Activated CD4-positive, alpha-beta T cell treated with anti-CD3 and anti-CD28 coated beads, Interleukin-2, amount 10 ng/mL, durations not matched to agents 24 days and 14 days (primary cell): ENCODE data around the gene RNF111. TPM values are rescaled to one million over a fixed set of nuclear protein-coding genes. Genes with fewer than 3 reads are reported as not detected.
"Not testable (repeated sequence)": the region's sequence is repeated elsewhere in the genome, so short reads cannot be mapped to it uniquely, and the experiment has no call there.

Experiments used
- DNase-seq: peaks from one replicate; pipeline ENCODE4 v3.0.0; 2022
- H3K27ac Mint-ChIP-seq: one replicate; pipeline ENCODE4 v1.8.0; 2022; ENCODE audit warnings: mild to moderate bottlenecking, mixed read lengths
- H3K27me3 Mint-ChIP-seq: one replicate; pipeline ENCODE4 v1.8.0; 2022; ENCODE audit warnings: mixed read lengths
- H3K36me3 Mint-ChIP-seq: one replicate; pipeline ENCODE4 v1.8.0; 2022; ENCODE audit warnings: low read depth, mild to moderate bottlenecking, mixed read lengths
- H3K4me1 Mint-ChIP-seq: one replicate; pipeline ENCODE4 v1.8.0; 2021; ENCODE audit warnings: mixed read lengths
- H3K4me3 Mint-ChIP-seq: one replicate; pipeline ENCODE4 v1.8.0; 2022; ENCODE audit warnings: mild to moderate bottlenecking, moderate library complexity, mixed read lengths
- H3K9me3 Mint-ChIP-seq: one replicate; pipeline ENCODE4 v1.8.0; 2021; ENCODE audit warnings: mixed read lengths
- intact Hi-C: fragments of 100-400 bp; cut with micrococcal nuclease; formaldehyde crosslinking; loops from one replicate; pipeline ENCODE4 v1.15.1; 2023
- total RNA-seq: library from RNA; stranded (reverse); gene quantifications from 2 replicates; pipeline ENCODE4 v1.2.3, GENCODE V29; 2022

Gene RNF111
- total RNA-seq, 1 donor from 2014 or later = 32.9 TPM

DNA sequence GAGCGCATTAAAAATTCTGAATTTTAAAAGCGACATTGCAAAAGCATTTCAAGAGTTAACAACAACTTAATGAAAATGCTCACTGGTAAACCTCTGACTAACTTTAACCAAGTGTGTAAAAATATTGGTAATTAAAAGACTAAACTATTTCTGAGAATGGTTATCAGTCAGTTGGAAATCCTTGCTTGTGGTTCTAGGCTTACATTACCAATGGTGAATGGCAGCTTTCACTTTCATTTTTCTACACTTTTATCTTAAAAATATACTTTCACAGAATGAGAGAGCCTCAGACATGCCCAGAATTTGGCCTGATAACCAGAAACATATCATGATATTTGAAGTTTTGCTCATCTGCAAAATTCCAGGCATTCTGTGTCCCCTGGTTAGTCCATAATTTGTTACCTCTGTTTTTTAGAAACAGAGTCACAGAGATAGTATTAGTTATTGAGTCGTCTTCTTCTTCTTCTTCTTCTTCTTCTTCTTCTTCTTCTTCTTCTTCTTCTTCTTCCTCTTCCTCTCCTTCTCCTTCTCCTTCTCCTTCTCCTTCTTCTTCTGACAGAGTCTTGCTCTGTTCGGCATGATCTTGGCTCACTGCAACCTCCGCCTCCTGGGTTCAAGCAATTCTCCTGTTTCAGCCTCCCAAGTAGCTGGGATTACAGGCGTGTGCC, 5.5 kb upstream of the RNF111 start:
- Mint-ChIP-seq H3K27ac (peak overlapping the region; percentile 51), H3K36me3 (no peaks in the 10 kb centered on the region), H3K4me3 (peak overlapping the region; percentile 69), H3K9me3 (no peaks in the 10 kb centered on the region), H3K4me1 (peaks cover 31% of the 10 kb centered on the region), H3K27me3 (peaks cover 15% of the 10 kb centered on the region)
- intact Hi-C loops = loop anchor here (1.0 to 10.0 kb wide), 4 partner anchors 155 to 511 kb away; no protein-coding TSS in a partner anchor
- DNase-seq = peak; percentile 68

DNA sequence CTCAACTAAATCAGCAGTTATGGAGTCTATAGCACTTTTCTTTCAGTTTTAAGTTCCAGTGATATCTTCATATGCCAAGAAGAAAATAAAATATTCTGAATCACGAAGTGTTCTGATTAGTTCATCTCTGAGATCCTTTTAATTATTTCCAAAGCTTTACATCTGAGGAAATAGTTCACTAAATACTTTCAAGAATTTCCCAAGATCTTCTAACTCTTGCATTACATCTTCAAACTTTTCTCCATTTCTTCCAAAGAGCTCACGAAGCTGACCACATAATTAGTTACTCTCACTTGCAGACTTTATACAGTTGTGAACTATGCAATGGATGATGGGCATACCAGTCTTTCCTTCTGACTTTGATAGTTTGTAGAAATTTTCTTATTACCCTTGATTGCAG, 4.2 kb upstream of the RNF111 start:
- H3K27ac Mint-ChIP-seq = no peak overlapping the region
- intact Hi-C loops = loop anchor here (5.0 to 10.0 kb wide), 2 partner anchors 154 to 262 kb away; no protein-coding TSS in a partner anchor
- DNase-seq = no peak
- no peaks in the 10 kb centered on the region for H3K9me3 Mint-ChIP-seq
- peaks cover 38% of the 10 kb centered on the region for H3K4me1 Mint-ChIP-seq
- H3K36me3 Mint-ChIP-seq = no peaks in the 10 kb centered on the region
- H3K27me3 Mint-ChIP-seq = peaks cover 15% of the 10 kb centered on the region
- no peak overlapping the region for H3K4me3 Mint-ChIP-seq

DNA sequence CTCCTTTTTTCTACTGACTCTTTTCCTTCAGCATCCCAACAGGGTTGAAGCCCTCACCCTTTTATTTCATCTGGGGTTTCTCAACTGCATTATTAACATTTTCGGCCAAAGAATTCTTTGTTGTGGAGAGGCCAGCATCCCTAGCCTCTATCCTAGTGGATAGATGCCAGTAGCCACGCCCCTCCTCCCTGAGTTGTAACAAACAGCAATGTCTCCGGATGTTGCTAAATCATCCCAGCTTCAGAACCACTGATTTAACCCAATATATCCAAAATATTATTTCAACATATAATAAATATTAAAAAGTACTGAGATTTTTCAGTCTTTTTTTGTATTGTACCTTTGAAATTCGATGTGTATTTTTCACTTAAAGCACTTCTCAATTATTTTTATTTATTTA, 2.0 kb upstream of the RNF111 start:
- Mint-ChIP-seq H3K9me3 (no peaks in the 10 kb centered on the region), H3K27ac (no peak overlapping the region), H3K4me3 (no peak overlapping the region), H3K36me3 (peaks cover 4% of the 10 kb centered on the region), H3K27me3 (peaks cover 15% of the 10 kb centered on the region), H3K4me1 (peaks cover 44% of the 10 kb centered on the region)
- DNase-seq = no peak
- intact Hi-C loops = loop anchor here (5.0 to 10.0 kb wide), 2 partner anchors 259 to 387 kb away; partner anchors contain the start of gene MYO1E

DNA sequence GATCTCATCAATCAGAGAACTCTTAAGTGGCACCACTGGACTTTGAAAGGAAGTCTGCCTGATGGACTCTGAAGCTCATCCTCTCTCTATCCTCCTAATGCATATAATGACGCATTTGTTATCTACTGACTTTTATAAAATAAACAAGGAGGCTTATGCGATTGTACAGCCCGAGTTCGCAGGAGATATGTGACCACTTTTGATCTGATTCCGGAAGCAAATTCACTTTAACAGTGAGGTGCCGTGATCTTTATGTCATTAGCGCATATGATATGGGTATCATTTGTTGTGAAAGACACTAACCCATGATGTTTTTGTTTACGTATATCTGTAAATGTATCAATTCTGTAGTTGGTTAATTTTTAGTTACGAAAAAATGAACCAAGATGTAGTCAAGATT, 427 bp upstream of the RNF111 start:
- H3K4me1 Mint-ChIP-seq = peaks cover 42% of the 10 kb centered on the region
- intact Hi-C loops = loop anchor here (1.0 to 10.0 kb wide), 5 partner anchors 8 to 385 kb away; partner anchors contain the start of genes CCNB2 and MYO1E
- H3K4me3 Mint-ChIP-seq = peak overlapping the region; percentile 93
- H3K36me3 Mint-ChIP-seq = peaks cover 14% of the 10 kb centered on the region
- peaks cover 15% of the 10 kb centered on the region for H3K27me3 Mint-ChIP-seq
- H3K9me3 Mint-ChIP-seq = no peaks in the 10 kb centered on the region
- peak; percentile 69 for DNase-seq
- peak overlapping the region; percentile 87 for H3K27ac Mint-ChIP-seq

DNA sequence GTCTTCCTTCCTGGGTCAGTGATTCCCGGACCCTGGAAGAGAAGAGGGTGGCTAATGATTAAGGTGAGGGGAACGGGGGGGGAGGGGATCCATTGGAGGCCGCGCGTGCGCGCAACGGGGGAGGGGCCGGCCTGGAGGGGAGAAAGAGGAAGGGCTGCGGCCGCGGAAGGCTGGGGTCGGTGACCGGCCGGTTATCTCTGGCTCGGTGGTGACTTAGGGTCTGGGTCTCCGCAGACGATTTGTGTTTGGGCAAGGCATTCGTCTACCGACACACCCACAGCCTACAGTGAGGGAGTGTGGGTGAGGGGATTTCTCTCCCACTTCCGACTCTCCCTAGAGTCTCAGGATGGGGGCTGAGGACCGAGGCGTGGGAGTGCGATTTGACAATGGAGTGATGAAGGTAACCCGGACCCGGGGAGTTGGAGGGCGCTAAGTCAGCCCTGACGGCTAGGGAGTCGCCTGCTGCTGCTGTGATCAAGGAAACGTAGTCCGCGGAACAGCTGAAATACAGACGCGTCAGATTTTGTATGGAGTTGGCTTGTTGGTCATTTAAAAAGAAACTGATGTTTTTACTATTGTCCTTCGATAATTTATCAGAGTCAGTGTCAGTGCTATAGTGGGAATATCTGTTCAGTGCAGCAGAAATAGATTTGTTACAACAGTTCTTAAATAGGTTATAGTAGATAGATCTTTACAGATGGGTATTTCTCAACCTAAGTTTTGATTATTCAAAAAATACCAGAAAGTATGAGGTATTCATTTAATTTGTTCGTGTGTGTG, 733 bp downstream of the RNF111 start:
- Mint-ChIP-seq H3K27ac (peak overlapping the region; percentile 87), H3K27me3 (peaks cover 15% of the 10 kb centered on the region), H3K36me3 (peaks cover 17% of the 10 kb centered on the region), H3K4me1 (peaks cover 41% of the 10 kb centered on the region), H3K9me3 (no peaks in the 10 kb centered on the region), H3K4me3 (peak overlapping the region; percentile 93)
- DNase-seq = peak; percentile 87
- intact Hi-C loops = loop anchor here (5.0 to 10.0 kb wide), 2 partner anchors 257 to 384 kb away; partner anchors contain the start of gene MYO1E

DNA sequence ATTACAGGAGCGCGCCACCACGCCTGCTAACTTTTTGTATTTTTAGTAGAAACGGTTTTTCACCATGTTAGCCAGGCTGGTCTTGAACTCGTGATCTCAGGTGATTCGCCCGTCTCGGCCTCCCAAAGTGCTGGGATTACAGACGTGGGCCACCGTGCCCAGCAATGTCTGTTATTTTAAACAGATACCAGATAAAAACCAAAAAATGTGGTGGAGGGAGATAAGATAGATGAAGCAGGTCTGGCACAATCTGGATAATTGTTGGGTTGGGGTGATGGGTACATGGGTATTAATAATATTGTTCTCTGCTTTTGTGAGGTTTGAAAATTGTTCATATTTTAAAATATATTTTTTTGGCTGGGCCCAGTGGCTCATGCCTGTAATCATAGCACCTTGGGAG, 4.7 kb downstream of the RNF111 start:
- DNase-seq = no peak
- intact Hi-C loops = no loop called here
- Mint-ChIP-seq H3K4me1 (peaks cover 39% of the 10 kb centered on the region), H3K9me3 (no peaks in the 10 kb centered on the region), H3K27me3 (no peaks in the 10 kb centered on the region), H3K36me3 (peaks cover 23% of the 10 kb centered on the region), H3K27ac (no peak overlapping the region), H3K4me3 (no peak overlapping the region)

DNA sequence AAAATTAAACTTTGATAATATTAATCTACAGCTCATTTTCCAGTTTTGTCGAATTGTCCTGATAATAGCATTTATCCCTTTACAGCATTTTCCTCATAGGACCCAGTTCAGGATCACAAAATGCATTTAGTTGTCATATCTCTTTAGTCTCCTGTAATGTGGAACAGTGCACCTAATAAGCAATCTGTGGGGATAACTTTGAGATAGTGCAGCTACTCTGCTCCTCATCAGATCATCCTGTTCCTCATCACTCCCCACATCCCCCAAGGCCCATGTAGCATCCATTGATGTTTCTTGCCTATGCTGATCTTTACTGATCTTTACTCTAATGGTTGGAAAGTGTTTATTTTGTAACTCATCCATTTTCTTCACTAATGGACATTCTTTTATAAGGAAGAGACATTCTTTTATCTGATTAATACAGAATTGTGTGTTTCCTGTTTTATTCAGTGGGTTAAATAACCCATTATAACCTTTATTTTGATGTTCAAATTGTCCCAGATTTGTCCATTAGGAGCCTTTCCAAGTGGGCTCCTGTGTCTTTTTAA, 7.5 kb downstream of the RNF111 start:
- H3K4me3 Mint-ChIP-seq = no peak overlapping the region
- peaks cover 28% of the 10 kb centered on the region for H3K4me1 Mint-ChIP-seq
- DNase-seq = no peak
- peaks cover 26% of the 10 kb centered on the region for H3K36me3 Mint-ChIP-seq
- no peak overlapping the region for H3K27ac Mint-ChIP-seq
- no peaks in the 10 kb centered on the region for H3K9me3 Mint-ChIP-seq
- intact Hi-C loops = no loop called here
- no peaks in the 10 kb centered on the region for H3K27me3 Mint-ChIP-seq

DNA sequence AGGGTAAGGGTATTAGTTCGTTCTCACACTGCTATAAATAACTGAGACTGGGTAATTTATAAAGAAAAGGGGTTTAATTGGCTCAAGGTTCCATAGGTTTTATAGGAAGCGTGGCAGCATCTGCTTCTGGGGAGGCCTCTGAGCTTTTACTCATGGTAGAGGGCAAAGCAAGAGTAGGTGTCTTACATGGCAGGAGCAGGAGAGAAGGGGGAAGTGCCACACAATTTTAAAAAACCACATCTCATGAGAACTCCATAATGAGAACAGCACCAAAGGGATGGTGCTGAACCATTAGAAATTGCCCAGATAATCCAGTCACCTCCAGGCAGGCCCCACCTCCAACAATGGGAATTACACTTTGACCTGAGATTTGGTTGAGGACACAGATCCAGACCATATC, 12.2 kb downstream of the RNF111 start:
- no peaks in the 10 kb centered on the region for H3K27me3 Mint-ChIP-seq
- peaks cover 30% of the 10 kb centered on the region for H3K4me1 Mint-ChIP-seq
- H3K36me3 Mint-ChIP-seq = peaks cover 18% of the 10 kb centered on the region
- intact Hi-C loops = no loop called here
- H3K27ac Mint-ChIP-seq = no peak overlapping the region
- DNase-seq = no peak
- H3K4me3 Mint-ChIP-seq = no peak overlapping the region
- H3K9me3 Mint-ChIP-seq = no peaks in the 10 kb centered on the region

DNA sequence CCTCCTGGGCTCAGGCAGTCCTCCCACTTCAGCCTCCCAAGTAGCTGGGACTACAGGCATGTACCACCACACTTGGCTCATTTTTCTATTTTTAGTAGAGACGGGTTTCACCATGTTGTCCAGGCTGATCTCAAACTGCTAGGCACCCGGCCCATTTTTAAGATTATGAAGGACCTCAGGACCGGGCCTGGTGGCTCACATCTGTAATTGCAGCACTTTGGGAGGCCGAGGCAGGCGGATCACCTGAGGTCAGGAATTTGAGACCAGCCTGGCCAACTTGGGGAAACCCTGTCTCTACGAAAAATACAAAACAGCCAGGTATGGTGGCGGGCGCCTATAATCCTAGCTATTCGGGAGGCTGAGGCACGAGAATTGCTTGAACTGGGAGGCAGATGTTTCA, 12.8 kb downstream of the RNF111 start:
- Mint-ChIP-seq H3K4me1 (peaks cover 27% of the 10 kb centered on the region), H3K36me3 (peaks cover 18% of the 10 kb centered on the region)
- H3K4me3 Mint-ChIP-seq, DNase-seq, H3K27me3 Mint-ChIP-seq, intact Hi-C loops, H3K27ac Mint-ChIP-seq, H3K9me3 Mint-ChIP-seq: not testable (repeated sequence)

DNA sequence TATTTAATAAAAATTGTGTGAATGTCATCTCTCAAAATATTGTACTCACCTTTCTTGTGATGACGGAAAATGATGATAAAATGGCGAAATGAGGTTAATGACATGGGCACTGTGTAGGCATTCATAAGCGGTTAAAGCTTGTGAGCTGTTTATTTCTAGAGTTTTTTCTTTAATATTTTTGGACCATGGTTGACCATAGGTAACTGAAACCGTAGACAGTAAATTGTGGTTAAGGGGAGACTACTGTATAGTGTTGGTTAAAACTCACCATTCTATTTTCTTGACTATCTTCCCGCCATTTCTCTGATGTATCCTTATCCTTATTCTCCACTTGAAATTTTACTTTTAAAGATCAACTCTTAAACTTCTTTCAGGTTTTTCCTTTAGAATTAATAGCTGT, 14.5 kb downstream of the RNF111 start:
- Mint-ChIP-seq H3K9me3 (no peaks in the 10 kb centered on the region), H3K36me3 (peaks cover 30% of the 10 kb centered on the region), H3K4me3 (no peak overlapping the region), H3K27ac (no peak overlapping the region), H3K27me3 (no peaks in the 10 kb centered on the region), H3K4me1 (peaks cover 27% of the 10 kb centered on the region)
- no peak for DNase-seq
- intact Hi-C loops = no loop called here

DNA sequence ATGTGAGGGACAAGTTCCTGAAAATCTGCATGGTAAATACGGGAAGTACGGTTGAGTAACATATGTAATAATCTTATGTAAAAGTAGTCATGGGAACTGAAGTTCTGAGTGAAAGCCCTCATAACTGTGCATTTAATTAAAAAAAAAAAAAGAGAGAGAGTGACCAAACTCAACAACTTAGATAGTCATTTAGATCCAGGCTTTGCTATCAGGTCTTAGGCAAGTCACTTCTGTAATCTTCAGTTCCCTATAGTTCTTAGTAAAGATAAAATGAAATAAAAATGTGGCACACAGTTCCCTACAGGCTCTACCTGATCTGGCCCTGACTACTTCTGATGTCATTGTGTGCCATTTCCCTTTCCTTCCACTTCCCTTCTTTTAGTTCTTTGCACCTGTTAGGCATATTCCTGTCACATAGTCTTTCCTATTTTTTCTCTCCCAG, 15.0 kb downstream of the RNF111 start:
- H3K27me3 Mint-ChIP-seq = no peaks in the 10 kb centered on the region
- DNase-seq = no peak
- peaks cover 34% of the 10 kb centered on the region for H3K36me3 Mint-ChIP-seq
- peaks cover 23% of the 10 kb centered on the region for H3K4me1 Mint-ChIP-seq
- H3K27ac Mint-ChIP-seq = no peak overlapping the region
- no peak overlapping the region for H3K4me3 Mint-ChIP-seq
- H3K9me3 Mint-ChIP-seq = no peaks in the 10 kb centered on the region
- intact Hi-C loops = no loop called here

DNA sequence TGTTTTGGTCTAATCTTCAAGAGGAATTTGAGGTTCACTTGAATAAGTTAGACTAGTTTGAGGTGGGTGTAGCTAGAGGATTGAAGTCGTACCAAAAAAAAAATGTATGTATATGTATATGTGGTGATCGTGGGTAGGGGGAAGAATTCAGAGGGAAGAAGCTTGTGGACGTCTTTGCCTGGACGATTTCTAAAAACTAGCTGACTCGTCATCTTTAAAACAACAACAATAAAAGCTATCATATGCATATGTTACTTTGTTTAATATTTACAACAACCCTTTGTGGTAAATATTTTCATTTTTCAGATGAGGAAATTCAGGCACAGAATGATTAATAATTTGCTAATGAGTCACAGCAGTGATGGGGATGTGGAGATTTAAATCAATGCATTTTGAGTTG, 18.1 kb downstream of the RNF111 start:
- DNase-seq = no peak
- Mint-ChIP-seq H3K4me3 (no peak overlapping the region), H3K27me3 (no peaks in the 10 kb centered on the region), H3K36me3 (peaks cover 35% of the 10 kb centered on the region), H3K27ac (no peak overlapping the region), H3K4me1 (peaks cover 22% of the 10 kb centered on the region), H3K9me3 (no peaks in the 10 kb centered on the region)
- intact Hi-C loops = no loop called here

DNA sequence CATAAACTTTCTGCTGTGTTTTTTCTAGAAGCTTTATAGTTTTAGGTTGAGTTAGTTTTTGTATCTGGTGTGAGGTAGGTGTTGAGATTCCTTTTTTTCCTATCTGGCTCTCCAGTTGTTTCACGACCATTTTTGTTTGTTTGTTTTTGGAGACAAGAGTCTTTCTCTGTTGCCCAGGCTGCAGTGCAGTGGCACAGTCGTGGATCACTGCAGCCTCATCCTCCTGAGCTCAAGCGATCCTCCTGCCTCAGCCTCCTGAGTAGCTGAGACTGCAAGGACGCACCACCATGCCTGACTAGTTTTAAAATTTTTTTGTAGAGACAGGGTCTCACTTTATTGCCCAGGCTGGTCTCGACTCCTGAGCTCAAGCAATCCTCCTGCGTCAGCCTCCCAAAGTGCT, 20.6 kb downstream of the RNF111 start:
- H3K4me1 Mint-ChIP-seq = peaks cover 14% of the 10 kb centered on the region
- H3K36me3 Mint-ChIP-seq = peaks cover 39% of the 10 kb centered on the region
- no peak overlapping the region for H3K27ac Mint-ChIP-seq
- intact Hi-C loops = no loop called here
- no peaks in the 10 kb centered on the region for H3K9me3 Mint-ChIP-seq
- no peak for DNase-seq
- no peak overlapping the region for H3K4me3 Mint-ChIP-seq
- no peaks in the 10 kb centered on the region for H3K27me3 Mint-ChIP-seq
